A673 (cell line): ENCODE measurements around the gene HIBADH.

Source experiments
- EZH2 ChIP-seq: fragments of 200-600 bp; sonication (generic); IDR thresholded peaks from 2 replicates; pipeline ENCODE4 v1.6.1; 2017; ENCODE audit warnings: borderline replicate concordance, low read depth, mild to moderate bottlenecking, mixed read lengths, antibody characterized with exemption, low read length; ENCODE audit not compliant: poor library complexity, severe bottlenecking
- TF ChIP-seq, protein P1 (sequence below): fragments of 300-800, 200-600 bp; sonication (generic); conservative IDR thresholded peaks from 2 replicates; pipeline ENCODE4 v1.5.1; 2017; ENCODE audit warnings: low read depth, mild to moderate bottlenecking, antibody characterized with exemption, low read length, moderate library complexity, mixed read lengths

DNA sequence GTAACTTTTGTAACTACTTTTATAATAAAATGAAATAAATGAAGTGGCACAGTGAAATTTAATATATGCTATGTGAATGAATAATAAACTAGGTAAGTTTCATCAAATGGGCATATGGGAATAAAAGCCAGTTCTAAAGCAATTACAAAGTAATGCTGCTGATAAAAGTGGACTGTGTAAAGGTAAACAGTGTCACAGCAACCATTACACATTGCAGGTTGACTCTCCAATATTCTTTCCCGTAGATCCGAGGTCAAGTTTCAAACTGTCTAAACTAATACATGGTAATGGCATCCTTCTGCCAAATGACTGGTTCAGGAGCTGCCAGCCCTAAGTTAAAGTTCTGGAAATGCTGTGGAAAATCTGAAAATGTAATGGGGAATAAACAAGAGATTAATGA is 6.0 kb downstream of the HIBADH start:
- TF ChIP-seq, protein P1, sequence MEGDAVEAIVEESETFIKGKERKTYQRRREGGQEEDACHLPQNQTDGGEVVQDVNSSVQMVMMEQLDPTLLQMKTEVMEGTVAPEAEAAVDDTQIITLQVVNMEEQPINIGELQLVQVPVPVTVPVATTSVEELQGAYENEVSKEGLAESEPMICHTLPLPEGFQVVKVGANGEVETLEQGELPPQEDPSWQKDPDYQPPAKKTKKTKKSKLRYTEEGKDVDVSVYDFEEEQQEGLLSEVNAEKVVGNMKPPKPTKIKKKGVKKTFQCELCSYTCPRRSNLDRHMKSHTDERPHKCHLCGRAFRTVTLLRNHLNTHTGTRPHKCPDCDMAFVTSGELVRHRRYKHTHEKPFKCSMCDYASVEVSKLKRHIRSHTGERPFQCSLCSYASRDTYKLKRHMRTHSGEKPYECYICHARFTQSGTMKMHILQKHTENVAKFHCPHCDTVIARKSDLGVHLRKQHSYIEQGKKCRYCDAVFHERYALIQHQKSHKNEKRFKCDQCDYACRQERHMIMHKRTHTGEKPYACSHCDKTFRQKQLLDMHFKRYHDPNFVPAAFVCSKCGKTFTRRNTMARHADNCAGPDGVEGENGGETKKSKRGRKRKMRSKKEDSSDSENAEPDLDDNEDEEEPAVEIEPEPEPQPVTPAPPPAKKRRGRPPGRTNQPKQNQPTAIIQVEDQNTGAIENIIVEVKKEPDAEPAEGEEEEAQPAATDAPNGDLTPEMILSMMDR: no peak
- no peak for TF ChIP-seq EZH2
